GM12891 (cell line): ENCODE measurements around the gene PPP6R3.

Source experiments
- POLR2A ChIP-seq: IDR thresholded peaks from 2 replicates; pipeline ENCODE4 v1.6.1; 2011; ENCODE audit warnings: low read depth, low read length, control low read depth
- POLR2AphosphoS5 ChIP-seq: IDR thresholded peaks from 2 replicates; pipeline ENCODE4 v1.6.1; 2011; ENCODE audit warnings: low read depth, low read length, control low read depth
- SPI1 ChIP-seq: IDR thresholded peaks from 2 replicates; pipeline ENCODE4 v1.6.1; 2011; ENCODE audit warnings: low read depth, low read length, control low read depth
- TAF1 ChIP-seq: IDR thresholded peaks from 2 replicates; pipeline ENCODE4 v1.6.1; 2011; ENCODE audit warnings: low read depth, low read length, control low read depth

- no peak for TF ChIP-seq POLR2AphosphoS5
- TF ChIP-seq POLR2A, result no peak
- no peak for TF ChIP-seq SPI1
- TF ChIP-seq TAF1, result no peak
Measured at GRCh38 chr11:68551777-68552176, 91.2 kb downstream of the PPP6R3 start.
